ENCODE measurements around the gene RNASE7.
A peak's percentile ranks its signal among the peaks of the same experiment; 100 is the strongest.

The RNASE7 gene

DNA sequence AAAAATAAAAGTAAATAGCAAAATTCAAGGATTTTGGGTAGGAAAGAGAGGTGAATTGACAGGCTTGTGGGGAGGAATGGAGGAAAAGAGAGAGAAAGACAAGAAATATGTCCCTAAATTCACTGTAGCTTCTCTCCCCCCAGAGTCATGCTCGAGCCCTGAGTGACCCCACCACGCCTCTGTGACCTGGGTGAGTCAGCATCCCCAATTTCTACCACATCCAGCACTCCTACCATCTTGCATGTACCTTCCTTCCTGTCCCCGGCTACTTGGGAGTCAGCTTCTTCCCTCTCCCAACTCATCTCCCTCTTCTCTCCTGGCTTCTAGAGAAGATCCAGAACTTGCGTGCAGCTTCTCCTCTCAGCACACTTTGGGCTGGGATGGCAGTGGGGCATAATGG lies 46.5 kb downstream of the RNASE7 start:
- DNase-seq = no peak

DNA sequence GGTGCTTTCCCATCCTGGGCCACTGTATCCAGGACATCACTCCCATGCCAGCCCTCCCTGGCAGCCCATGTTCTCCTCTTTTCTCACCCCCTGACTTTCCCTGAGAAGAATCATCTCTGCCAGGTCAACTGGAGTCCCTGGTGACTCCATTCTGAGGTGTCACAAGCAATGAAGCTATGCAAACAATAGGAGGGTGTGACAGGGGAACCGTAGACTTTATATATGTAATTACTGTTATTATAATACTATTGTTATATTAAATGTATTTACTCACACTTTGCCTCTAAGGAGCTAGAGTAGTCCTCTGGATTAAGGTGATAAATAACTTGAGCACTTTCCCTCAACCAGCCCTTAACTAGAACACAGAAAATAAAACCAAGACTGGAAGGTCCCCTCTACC lies 47.1 kb downstream of the RNASE7 start:
- DNase-seq = no peak

DNA sequence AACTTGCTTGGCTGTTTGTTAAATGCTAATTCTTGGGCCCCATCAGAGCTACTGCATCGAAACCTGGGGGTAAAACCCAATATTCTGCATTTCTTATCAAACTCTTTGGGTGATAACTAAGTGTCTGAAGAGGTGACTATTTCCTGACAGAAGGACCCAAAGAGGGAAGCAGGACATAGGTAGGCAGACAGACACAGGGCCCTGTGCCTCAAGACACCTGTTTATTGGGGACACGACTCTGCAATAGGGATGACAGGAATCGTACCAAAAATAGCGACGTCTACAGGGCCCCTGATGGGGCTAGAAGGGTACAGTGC lies 47.7 kb downstream of the RNASE7 start:
- no peak for DNase-seq

DNA sequence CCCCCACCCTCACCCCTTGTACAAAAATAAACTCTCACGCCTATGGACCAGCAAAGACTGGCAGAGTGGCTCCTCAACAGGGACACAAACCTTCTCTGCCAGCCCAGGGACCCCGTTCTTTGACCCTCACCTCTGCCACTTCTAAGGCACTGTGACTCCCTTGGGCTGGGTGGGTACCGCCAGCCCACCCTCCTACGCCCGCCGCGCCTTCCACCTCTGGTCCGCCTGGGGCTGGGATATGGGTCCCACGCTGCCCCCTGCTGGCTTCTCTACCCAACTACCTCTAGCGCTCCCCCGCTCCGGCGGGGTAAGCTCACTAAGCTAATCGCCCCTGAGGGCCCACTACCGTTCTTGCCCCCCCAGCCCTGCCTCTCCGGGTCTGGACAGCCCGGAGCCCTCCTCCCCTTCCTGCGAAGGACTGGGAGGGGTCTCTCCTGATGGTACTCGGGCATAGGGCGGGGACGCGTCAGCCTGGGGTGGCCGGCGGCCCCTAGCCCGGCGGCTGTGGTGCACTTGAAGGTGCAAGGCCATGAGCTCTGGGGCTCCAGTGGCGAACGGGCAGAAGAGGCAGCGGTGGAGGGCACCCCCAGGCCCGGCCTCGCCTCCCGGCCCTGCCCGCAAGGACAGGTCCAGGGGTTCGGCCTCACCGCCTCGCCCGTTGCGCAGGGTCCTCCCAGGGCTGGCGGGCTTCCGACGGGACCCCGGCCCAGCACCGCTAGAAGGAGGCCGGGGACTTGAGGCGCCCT lies 48.2 kb downstream of the RNASE7 start:
- DNase-seq = no peak

DNA sequence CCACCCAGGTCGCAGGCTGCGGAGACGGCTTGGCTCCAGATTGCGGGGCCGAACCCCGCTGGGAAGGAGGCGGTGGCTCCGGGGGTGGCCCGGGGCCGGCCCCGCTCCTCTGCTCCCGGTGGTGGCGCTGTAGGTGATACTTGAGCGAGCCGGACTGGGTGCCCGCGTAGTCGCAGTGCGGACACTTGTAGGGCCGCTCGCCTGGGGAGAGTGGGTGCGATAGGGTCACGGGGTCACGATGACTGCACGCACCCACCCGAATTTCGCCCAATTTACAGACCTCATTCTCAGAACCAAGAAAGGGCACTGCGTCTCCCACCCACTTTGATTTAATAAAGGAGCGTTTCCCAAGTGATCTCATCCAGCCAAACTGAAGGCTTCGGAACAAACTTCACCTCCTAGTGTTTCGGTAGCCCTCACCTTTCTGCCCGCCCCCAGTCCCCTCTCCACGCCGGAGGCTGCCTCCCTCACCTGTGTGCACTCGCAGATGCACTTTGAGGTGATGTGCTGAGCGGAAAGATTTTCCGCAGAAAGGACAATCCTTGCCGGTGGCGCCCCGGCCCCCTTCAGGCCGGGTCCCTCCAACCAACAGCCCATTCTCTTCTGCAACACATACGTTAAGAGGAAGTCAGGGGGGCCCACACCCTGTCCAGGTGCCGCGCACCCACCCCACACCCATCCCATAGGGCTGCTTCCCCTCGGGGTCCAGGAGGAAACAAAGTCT lies 48.9 kb downstream of the RNASE7 start:
- no peak for DNase-seq

DNA sequence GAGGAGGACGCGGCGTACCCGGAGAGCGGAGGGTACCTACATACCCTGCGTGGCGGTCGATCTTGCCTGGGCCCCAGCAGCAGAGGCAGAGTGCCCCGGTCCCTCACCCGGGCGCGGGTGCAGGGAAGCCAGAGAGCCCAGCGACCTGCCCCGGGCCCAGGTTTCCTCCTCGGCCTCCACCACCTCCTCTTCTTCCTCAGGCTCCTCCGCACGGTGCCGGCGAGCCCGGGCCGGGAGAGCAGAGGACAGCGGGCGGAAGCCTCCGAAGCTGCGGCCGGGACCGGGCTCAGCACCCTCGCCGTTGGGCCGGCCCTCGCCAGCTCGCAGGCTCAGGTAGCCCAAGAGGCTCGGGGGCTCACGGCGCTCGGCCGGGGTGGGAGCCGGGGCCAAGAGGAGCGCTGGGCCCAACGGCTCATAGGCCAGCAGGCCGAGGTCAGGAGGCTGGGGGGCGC lies 49.7 kb downstream of the RNASE7 start:
- no peak for DNase-seq

DNA sequence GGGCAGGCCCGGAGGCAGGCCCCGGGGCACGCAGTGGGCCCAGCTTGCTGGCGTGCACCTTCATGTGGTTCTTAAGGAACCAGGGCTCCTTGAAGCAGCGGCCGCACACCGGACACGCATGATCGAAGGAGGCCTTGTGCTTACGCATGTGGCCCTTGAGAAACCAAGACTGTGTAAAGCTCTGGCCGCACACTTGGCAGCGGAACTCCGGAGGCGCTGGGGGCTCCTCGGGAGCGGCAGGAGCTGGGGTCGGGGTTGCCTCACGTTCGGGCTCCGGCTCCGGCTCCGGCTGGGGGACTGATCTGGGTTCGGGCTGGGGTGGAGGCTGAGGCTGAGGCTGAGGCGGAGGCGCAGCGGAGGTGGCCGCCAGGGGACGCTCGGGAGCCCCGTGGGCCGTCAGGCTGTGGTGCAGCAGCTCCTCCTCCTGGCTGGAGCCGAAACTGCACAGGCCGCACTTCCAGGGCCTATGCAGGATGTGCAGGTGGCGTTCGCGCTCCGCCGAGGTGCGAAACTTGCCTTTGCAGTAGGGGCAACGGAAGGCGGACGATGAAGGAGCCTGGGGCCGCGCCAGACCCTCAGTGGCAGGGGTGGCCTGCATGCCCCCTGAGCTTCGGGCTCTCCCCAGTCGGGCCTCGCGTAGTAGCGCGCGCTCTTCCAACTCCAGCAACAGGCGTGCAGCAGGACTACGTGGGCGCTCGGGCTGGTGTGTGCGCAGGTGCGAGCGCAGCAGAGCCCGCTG lies 50.3 kb downstream of the RNASE7 start:
- DNase-seq = peak; percentile 31

DNA sequence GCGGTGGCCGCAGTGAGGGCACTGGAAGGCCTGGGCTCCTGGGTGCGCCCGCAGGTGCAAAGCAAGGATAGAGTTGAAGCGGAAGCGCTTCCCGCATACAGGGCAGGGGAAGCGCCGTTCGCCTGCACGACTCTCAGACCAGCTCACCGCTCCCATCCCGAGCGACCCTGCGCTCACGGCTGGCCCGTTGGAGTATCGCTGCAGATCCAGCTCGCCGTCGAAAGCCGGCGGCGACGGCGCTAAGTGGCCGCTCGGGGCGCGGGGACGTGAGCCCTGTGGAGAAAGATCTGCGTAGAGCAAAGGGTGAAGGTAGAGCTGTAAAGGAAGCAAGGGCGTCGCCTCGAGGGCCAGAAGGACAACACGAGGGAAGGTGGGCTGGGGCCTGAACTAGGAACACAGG lies 50.9 kb downstream of the RNASE7 start:
- no peak for DNase-seq
